ENCODE results near the gene RARB.

RARB gene

DNA sequence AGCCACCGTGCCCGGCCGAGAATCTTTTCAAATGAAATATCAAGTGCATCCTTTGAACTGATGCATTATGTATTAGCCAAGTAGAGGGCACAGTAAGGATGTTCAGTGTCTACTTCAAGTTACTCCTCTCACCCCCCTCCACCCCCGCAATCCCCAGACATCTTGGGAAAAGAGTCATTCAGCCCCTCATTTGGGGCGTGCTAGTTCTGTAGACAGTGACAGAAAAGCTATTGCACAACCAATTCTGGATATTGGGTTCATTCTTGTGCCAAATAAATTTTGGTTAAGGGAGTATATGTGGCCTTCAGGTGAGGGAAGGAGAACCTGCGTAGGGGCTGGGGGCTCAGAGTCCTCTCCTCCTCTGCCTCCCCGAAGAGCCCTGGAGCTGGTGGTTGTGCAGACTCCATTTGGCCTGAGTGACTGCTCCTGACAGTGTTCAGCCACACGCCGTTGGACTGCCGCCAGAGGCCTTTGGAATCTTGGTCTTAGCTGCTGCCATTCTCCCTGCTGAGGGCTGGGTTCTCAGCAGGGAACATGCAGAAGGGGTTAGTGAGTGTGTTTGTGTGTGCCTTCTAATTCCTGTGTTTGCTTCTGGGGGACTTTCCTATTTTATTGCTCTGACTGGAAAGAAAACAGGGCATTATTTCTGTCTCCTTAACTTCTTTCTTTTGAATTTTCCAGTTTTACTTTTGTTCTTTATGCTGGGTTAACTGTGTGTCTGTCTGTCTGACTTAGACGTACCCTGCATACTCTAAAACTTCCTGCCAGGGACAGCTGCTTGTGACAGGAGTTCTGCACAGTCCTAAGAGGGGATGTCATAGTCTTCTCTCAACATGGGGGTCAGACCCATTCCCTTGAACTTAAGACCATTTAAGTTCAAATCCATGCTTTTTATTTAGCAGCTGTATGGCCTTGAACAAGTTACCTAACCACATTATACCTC, 21.0 kb downstream of the RARB start:
- peak; percentile 75 to 76 for DNase-seq (ENCODE audit: low read depth in 2 of 2)

DNA sequence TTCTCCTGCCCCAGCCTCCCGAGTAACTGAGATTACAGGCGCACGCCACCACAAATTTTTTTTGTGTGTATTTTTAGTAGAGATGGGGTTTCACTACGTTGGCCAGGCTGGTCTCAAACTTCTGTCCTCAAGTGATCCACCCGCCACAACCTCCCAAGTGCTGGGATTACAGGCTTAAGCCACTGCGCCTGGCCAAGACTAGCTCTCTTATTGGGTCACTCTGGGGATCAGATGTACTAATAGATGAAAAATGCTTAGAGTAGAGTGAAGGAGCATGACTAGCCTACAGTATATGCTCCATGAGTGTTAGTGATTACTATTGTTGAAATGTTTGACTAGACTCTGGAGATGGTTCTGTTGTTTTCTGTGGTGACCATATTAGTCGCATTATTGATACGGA, 21.8 kb downstream of the RARB start:
- DNase-seq (ENCODE audit: low read depth in 2 of 2), result no peak

DNA sequence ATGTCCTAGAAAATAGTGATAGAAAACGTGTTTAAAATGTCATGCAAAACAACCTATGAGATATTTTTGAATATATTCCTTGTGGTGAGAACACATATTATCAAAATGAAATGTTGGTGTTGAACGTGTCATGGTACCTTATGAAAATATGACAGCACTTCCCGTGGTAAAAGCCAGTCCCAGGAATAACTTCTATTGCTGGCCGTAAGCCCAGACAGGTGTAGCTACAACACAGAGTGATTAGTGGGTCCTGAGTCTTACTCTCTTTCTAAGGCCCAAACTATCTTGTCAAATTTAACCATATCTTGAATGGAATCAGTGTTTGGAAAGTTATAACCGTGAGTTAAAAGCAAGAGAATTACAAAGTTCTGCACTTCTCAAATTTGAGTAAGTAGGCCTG, 24.1 kb downstream of the RARB start:
- no peak for DNase-seq (ENCODE audit: low read depth in 2 of 2)

DNA sequence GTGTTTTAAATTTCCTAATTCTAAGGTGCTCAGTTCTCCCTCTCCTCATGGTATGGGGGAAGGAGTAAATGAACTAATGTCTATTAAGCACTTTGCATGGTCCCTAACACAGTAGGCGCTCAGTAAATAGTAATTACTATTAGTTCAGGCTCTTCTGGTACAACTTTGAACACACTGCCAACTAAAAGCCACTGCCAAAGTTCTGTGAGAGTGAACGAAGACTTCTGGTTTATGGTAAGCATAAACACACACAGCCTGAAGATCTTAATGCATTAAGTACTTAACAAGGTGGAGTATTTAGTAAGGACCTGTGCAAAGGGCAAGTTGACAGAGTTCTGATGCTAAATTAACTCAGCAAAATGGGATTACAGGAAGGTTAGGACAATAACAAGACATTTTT, 24.7 kb downstream of the RARB start:
- DNase-seq (ENCODE audit: low read depth in 2 of 2), result no peak

DNA sequence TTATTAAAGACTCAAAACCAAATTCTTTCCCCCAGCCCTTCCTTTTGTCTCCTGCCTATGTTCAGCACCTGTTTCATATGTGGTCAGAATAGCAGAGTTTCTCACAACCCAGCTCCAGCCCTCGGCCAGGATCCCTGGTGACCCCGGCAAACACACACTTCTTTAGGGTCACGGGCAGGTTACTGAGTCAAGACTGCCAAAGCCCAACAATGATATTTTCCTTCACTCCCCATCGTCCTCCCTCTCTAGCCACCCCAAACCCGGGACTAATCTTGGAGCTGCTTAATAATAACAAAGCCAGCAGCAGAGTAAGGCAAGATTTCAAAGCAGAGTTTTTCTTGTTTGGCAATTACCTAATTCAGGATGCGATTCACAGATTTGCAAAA, 25.5 kb downstream of the RARB start:
- no peak for DNase-seq (ENCODE audit: low read depth in 2 of 2)

DNA sequence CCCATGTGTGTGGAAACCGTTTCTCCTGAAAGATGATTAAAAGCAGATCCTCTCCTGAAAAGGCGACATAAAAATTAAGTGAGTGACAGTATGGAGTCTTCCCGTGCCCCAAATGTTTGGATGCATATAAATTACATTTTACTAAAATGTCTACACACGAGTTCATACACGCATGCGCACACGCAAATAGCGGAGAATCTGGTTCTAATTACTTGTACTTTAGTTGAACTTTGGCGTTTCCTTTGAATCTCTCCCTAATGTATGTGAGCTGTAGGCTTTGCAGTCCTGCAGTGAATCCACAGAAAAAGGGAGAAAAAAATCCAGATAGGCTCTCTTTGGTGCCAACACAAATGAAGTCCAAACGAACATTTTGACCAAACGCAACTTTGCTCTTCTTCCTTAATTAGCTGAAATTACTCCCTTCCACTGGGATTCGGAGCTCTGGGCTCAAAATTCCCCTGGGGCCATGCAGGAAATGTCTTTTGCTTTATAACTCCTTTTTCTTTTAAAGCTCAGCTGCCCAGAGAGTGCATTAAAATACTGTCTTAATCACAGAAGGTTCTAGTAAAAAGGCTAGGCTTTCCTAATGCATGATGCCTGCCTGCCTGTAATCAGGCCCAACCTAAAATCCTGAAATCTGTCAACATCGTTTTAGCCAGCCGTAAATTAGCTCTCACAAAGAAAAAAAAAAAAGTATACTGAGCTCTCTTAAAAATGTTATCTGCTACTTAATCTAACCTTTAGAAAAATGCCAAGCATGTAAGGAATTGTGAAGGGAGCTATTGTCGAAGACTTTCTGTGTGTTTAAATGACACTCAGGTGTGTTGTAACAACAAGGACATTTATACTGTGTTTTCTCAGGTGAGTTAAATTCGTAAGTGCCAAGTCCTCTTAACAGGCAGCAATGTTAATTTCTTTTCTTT, 26.2 kb downstream of the RARB start:
- peak; percentile 92 to 93 for DNase-seq (ENCODE audit: low read depth in 2 of 2)

DNA sequence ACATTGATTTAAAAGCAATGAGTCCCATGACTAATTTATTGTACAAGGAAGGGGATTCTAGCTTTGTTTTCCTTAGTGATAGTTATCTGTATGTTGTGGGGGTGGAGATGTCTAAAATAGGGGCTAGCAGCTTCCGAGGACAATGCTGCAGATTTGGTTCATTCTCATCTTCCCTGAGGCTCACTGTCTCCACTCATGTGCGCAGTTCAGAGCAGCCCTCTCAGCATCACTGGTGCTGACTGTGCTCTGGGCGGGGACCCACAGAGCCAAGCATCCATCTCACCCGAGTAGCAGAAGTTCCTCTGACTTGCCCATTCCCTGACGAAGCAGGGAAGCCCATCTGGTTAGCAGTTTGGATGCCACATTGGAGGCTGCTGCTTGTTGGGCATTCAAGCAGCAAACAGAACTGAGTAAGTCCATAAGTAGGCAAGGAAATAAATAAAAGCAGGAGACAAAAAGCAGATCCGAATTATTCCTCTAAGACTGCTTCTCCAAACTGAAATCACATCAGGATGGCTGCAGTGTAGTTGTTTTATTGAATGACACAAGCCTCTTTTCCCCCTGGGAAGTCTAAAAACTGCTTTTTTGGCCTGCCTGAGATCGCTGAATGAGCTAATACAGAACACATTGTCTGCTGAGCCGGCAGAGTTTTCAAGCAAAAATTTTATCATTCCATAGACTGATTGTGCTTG, 27.5 kb downstream of the RARB start:
- DNase-seq (ENCODE audit: low read depth in 2 of 2), result peak; percentile 58 to 65

DNA sequence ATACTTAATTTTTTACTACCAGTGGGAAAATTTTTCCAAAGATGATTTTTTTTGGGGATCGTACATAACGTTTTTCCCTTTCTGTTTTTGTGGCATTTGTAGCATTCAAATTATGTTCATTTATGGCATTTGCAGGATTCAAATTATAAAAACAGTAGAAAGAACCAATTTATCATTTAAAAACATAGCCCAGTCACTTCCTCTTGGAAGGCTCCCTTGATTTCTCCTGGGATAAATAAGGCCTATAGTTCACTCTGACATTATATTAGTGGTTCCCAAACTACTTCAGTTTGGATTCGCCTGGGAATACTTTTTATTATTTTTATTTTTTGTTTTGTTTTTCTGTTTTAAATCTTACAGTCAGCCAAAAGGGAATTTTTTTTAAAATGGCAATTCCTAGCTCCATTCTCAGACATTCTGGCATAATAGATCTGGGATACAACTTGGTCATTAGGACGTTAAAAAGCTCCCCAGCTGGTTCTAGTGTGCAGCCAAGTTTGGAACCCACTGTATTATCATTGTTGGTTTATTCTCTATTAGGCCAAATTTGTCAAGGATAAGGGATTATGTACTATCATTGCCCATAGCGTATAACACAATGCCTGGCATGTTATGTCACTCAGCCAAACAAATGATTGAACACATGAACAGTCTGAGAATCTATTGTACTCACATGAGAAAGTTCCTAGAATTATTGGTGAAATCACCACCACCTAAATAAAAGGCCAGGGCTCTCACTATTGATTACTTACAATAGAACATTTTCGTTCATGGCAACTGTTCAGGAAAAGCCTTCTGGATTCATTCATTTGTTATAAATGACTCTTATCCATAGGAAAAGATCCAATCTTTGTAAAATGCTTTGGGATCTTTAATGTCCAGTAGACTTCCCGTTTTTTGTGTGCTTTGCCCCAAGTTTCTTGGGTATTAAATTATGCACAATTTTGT, 28.9 kb downstream of the RARB start:
- DNase-seq (ENCODE audit: low read depth in 2 of 2), result no peak

DNA sequence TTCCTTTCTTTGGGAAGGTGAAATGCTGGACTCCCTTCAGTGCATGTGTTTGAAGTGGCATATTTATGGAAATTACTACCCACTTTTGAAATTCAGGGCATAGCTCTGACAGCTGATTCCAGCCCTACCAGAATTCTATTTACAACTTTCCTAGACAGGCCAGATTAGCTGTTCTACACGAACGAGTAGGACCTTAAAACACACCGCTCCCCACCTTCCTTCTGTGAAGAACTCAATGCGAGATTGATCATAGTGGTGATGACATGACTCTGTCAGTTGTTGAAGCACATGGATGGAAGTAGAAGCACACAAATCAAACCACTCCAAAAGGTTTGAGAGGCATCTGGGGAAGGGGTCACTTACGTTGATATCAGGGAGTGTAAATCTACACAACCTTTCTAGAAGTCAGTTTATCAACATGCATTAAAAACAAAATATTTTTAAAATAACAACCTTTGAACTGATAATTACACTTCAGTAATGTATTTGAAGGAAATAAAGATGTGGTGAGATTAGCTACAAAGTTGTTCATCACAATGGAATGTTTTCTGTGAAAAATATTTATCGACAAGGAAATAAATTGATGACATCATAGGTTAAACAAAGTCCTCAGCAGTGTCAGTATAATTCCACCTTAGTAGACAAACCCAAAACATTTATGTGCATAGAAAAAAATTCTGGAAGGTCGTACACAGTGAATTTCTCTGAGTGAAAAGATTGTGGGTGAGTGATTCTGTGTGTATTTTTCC, 29.8 kb downstream of the RARB start:
- DNase-seq (ENCODE audit: low read depth in 2 of 2), result no peak

DNA sequence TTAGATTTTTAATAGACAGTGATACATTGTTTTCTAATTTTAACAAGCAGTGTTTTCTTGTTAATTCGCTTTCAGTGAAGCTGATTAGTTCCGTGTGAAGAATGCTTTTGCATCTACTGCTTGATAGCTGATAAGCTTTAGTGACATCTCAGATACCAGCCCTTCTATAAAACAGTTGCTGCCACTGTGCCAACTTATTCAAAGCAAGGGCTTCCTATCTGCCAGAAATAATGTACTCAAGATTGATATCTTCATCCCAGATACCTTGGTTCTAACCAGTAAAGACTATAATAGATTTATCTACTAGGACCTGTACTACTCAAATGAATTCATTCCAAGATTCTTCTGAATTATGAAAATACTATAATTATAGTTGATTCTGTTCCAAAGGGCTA, 30.4 kb downstream of the RARB start:
- DNase-seq (ENCODE audit: low read depth in 2 of 2), result no peak

DNA sequence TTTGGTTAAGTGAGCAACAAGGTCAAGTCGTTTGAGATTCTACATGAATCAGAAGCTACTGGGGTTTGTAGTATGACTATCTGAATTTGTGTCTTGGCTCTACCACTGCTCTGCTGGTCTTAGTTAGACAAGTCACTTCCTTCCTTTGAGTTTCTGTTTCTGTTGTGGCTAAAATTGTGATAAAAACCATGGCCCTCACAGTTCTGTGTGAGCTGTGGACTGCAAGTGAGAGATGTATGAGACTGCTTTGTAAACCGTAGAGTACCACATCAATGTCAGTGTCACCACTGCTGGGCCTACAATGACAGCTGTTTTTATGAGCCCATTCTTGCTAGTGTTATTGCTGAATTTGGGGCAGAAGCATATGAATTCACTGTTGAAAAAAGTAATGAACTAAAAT, 32.7 kb downstream of the RARB start:
- DNase-seq (ENCODE audit: low read depth in 2 of 2), result no peak

DNA sequence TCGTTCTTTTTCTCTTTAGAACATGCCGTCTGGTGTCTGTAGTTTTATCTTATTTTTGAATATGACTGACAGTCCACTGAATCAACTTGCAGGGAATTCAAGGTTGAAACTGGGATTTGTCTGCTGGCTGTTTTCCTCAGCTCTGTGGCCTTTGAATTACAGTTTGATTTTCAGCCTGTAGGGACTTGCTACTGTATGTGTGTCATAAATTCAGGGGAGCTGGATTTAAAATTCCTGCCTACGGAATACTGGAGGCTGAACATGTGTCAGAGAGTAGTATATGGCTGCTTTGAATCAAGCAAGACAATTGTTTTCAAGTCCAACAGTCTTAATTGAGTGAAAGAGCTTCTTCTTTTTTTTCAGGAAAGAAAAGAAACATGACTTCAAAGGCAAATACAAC, 33.9 kb downstream of the RARB start:
- DNase-seq (ENCODE audit: low read depth in 2 of 2), result no peak

DNA sequence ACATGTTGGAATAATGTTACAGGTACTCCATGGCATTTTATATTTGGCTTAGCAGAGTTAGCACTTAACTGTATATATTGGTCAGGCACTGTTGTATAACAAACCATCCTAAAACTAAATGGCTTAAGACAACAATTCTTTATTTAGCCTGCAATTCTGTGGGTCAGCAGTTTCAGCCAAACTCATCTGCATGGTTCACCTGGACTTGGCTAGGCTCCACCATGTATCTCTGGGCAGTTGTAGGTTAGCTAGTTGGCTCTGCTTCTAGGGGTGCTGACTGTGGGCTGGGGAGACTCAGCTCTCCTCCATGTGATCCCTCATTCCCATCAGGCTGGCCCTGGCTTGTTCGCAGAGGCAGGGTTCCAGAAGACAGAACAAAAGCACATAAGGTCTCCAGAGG, 34.4 kb downstream of the RARB start:
- no peak for DNase-seq (ENCODE audit: low read depth in 2 of 2)

DNA sequence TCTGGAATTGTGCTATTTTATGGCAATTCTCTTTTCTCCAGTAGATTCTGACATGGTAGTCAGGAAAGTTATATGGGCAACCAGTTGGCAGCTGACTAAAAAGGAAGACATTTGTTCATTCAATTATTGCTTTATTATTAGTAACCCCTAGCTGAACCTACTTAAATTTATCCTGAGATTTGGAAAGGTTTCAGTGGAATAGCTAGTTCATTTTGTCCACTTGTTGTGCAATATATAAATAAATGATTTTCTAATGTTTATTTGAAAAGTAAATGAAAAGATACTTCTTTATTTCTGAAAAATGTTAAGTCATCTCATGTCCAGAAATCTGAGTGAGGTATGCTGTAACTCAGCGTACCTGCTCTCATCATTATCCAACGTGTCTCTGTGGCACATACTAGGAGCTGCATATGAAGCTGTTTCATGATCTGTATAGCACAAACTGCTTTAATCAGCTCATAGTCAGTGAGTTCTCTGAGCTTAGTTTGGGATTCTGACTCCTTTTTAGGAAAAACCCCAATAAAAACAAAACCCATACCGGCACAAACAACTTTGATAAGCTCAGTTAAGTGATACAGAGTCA, 35.9 kb downstream of the RARB start:
- DNase-seq (ENCODE audit: low read depth in 2 of 2), result no peak

DNA sequence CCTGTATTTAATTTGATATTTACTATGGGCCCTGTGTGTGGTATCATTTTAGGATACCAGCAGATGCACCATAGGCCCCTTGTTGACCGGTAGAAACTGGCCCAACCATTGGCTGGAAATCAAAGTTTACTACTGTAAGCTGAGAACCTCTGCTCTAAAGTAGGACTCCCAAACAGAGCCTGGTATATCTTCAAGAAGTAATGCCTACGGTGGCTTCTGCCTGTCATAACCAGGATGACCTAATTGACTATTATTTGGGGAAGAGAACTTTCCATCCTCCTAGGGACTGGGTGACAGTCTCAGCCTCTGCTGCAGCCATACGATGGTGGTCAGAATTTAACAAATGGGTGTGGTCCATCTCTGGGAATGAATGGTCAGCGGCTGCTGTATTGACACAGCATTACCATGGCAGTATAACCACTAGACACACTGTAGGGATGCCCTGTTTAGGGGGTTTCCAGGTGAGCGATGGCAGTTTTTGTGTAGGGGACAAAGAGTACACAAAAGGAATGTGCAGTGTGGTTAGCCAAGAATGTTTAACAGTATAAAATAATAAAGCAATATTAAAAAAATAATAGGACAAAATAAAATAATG, 37.3 kb downstream of the RARB start:
- DNase-seq (ENCODE audit: low read depth in 2 of 2), result no peak

DNA sequence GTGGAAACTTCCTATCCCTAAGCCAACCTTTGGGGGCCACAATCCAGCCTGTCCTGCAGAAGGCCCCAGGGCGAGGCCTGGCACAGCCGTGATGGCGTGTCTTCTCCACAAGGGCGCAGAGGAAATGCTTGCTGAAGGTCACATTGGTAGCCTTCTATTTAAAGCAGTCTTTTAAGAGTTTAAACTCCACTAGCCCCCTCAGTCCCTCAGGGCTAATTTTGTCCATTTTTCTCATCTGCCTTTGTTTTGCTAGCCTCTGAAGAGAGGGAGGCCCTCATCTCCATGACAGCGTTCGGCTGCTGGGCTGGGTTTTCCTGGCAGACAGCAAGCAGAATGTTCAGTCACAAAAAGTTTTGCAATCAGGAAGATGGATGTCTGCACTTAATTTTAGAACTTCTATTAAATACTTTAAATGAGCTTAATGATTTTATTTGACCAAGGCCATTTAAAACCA, 40.8 kb downstream of the RARB start:
- peak; percentile 61 to 66 for DNase-seq (ENCODE audit: low read depth in 2 of 2)

DNA sequence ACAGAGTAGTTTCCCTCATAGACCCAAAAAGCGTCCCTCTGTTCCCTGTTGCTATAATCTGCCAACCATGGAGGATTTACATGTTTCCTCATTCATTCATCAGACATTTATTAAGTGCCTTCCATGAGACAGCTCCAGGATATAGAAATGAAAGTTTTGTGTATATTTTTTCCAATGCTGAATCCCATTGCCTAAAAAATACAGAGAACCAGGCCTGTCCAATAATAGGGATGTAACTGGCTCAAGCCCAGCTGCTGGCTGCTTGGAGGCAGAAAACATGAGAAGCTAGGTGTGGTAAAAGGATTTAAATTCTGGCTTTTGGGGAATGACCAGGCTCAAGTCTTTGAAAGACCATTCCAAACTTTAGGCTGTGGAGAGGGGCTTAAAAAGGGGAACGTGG, 41.5 kb downstream of the RARB start:
- DNase-seq (ENCODE audit: low read depth in 2 of 2), result no peak

DNA sequence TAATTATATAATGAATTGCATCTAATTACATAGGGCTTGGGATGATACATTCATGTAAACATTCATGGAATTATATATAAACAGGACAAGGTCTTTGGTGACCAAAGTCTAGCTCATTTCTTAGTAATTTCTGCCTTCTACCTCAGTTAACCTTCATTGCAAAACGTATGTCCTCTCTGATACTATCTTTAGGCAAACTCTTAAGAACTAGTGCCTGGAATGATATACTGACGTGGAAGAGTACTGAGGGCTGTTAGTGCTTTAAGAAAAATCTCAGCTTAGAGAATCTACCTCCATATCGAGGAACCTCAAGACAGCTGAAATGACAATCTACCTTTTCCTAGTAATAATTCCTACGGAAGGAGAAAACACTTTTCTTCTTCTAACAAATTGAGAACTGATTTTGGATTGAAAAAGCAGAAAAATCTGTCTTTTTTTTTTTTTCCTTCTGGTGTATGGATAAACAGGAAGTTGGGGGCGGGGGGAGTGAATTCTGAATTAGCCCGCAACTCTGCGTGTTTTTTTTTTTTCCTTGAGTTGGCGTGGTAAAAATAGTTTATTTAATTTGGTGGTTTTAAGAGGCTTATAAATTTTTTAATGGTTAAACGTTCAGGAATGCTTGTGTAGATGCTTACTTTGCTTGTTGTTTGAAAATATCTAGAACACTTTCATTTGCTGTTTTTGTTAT, 43.2 kb downstream of the RARB start:
- DNase-seq (ENCODE audit: low read depth in 2 of 2), result no peak

DNA sequence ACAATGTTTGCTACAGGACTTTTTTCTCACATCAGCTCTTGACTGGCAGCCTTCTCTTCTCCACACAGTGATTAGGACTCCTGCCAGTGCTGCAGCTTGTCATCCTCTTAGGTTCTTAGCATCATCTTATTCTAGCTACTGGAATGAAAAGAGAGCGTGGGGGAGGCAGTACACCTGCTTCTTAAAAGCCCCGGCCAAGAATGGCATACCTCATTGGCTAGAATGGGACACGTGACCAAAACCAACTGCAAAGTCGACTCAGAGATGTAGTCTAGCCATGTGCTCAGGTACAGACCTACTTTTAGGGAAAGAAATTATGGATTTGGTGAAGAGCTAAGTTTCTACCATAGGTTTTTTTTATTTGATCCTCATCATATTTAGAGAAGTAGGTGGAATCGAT, 44.1 kb downstream of the RARB start:
- no peak for DNase-seq (ENCODE audit: low read depth in 2 of 2)
